ENCODE measurements around the gene PLK2. TPM values are rescaled to one million over a fixed set of nuclear protein-coding genes. Genes with fewer than 3 reads are reported as not detected.

Gene PLK2
- total RNA-seq, 1 donor from 2014 or later, result 10.9 TPM

GRCh38 chr5:58411372-58411771 is 48.5 kb downstream of the PLK2 start:
- Mint-ChIP-seq H3K4me3 (no peak overlapping the region), H3K27ac (no peak overlapping the region), H3K36me3 (ENCODE audit: low read depth) (no peaks in the 10 kb centered on the region), H3K9me3 (no peaks in the 10 kb centered on the region), H3K27me3 (peaks cover 23% of the 10 kb centered on the region), H3K4me1 (no peaks in the 10 kb centered on the region)
- DNase-seq, result no peak
- no peak for TF ChIP-seq CTCF (IDR thresholded peaks at IDR 0.05)
- intact Hi-C loops (cut with micrococcal nuclease), result no loop called here
- ChIA-PET POLR2A (no interaction called here), CTCF (no interaction called here)
- ATAC-seq (ENCODE audit: low read depth), result no peak

GRCh38 chr5:58410441-58410840 is 49.4 kb downstream of the PLK2 start:
- H3K4me3 Mint-ChIP-seq, result no peak overlapping the region
- no peak for DNase-seq
- CTCF ChIA-PET, result no interaction called here
- no peaks in the 10 kb centered on the region for H3K9me3 Mint-ChIP-seq
- H3K36me3 Mint-ChIP-seq (ENCODE audit: low read depth), result no peaks in the 10 kb centered on the region
- no peak overlapping the region for H3K27ac Mint-ChIP-seq
- ATAC-seq (ENCODE audit: low read depth), result no peak
- peaks cover 23% of the 10 kb centered on the region for H3K27me3 Mint-ChIP-seq
- TF ChIP-seq CTCF (IDR thresholded peaks at IDR 0.05), result no peak
- intact Hi-C loops (cut with micrococcal nuclease), result loop anchor here (1.0 kb wide), 1 partner anchor 12 kb away; no protein-coding TSS in a partner anchor
- H3K4me1 Mint-ChIP-seq, result no peaks in the 10 kb centered on the region
- POLR2A ChIA-PET, result no interaction called here

GRCh38 chr5:58407042-58407719 is 52.7 kb downstream of the PLK2 start:
- H3K4me1 Mint-ChIP-seq, result no peaks in the 10 kb centered on the region
- H3K9me3 Mint-ChIP-seq, result no peaks in the 10 kb centered on the region
- ATAC-seq (ENCODE audit: low read depth) (no peak), DNase-seq (no peak)
- no peak overlapping the region for H3K4me3 Mint-ChIP-seq
- CTCF ChIA-PET, result no interaction called here
- H3K27ac Mint-ChIP-seq, result no peak overlapping the region
- H3K27me3 Mint-ChIP-seq, result peaks cover 14% of the 10 kb centered on the region
- no peak for TF ChIP-seq CTCF (IDR thresholded peaks at IDR 0.05)
- POLR2A ChIA-PET, result no interaction called here
- intact Hi-C loops (cut with micrococcal nuclease), result no loop called here
- no peaks in the 10 kb centered on the region for H3K36me3 Mint-ChIP-seq (ENCODE audit: low read depth)

GRCh38 chr5:58406394-58406793 is 53.5 kb downstream of the PLK2 start:
- H3K27ac Mint-ChIP-seq, result no peak overlapping the region
- no peaks in the 10 kb centered on the region for H3K4me1 Mint-ChIP-seq
- H3K36me3 Mint-ChIP-seq (ENCODE audit: low read depth), result no peaks in the 10 kb centered on the region
- ATAC-seq (ENCODE audit: low read depth) (no peak), DNase-seq (no peak)
- intact Hi-C loops (cut with micrococcal nuclease), result no loop called here
- POLR2A ChIA-PET, result no interaction called here
- peaks cover 14% of the 10 kb centered on the region for H3K27me3 Mint-ChIP-seq
- no peak for TF ChIP-seq CTCF (IDR thresholded peaks at IDR 0.05)
- no peaks in the 10 kb centered on the region for H3K9me3 Mint-ChIP-seq
- CTCF ChIA-PET, result no interaction called here
- no peak overlapping the region for H3K4me3 Mint-ChIP-seq

- Mint-ChIP-seq H3K36me3 (ENCODE audit: low read depth) (no peaks in the 10 kb centered on the region), H3K9me3 (no peaks in the 10 kb centered on the region), H3K27me3 (peaks cover 14% of the 10 kb centered on the region), H3K4me1 (no peaks in the 10 kb centered on the region), H3K4me3 (no peak overlapping the region), H3K27ac (no peak overlapping the region)
- CTCF ChIA-PET, result no interaction called here
- POLR2A ChIA-PET, result no interaction called here
- intact Hi-C loops (cut with micrococcal nuclease), result no loop called here
- DNase-seq (no peak), ATAC-seq (ENCODE audit: low read depth) (no peak)
- no peak for TF ChIP-seq CTCF (IDR thresholded peaks at IDR 0.05)
These were observed 54.7 kb downstream of the PLK2 start for GRCh38 chr5:58405175-58405574.
